GM21723 (cell line): ENCODE data around the gene PIGN.

Experiments used
- ATAC-seq: cut with Tn5 transposase; IDR thresholded peaks from one replicate; pipeline ENCODE4 v1.9.1; 2021; ENCODE audit warnings: mild to moderate bottlenecking, moderate library complexity; ENCODE audit not compliant: unreplicated experiment

The PIGN gene

DNA sequence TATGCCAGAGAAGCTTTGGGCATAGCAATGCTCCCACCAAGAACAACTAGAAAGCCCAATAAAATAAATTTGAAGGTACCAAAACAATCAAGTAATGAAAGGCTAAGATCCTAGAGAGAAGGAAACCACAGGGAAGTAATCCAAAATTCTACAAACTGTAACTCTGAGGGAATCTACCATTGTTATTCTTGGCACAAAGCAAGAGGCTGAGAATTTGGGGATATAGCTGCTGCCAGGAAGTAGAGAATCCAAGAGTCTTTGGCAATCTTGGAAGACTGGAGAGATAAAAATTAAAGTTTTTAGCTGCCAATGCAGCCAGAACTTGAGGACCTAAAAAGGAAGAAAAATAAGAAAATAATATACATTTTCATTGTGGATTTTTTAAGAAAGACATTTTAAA, 68.5 kb downstream of the PIGN start:
- ATAC-seq: no peak

DNA sequence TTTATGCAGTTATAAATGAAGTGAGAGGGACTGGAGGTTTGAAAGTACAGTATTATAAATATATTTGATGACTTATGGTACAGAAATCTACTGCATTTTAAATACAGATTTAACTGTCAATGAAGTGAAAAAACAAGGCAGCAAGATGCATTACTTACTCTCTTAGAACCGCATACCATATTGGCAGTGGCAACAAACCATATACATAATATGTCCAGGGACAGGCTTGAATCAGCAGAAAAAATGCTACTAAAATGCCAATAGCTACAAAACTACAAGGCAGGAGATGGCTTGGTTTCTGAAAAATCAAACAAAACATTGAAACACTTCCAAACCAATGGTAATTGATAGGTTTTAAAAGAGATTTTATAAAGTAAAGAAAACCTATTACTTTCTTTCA, 77.2 kb downstream of the PIGN start:
- no peak for ATAC-seq

DNA sequence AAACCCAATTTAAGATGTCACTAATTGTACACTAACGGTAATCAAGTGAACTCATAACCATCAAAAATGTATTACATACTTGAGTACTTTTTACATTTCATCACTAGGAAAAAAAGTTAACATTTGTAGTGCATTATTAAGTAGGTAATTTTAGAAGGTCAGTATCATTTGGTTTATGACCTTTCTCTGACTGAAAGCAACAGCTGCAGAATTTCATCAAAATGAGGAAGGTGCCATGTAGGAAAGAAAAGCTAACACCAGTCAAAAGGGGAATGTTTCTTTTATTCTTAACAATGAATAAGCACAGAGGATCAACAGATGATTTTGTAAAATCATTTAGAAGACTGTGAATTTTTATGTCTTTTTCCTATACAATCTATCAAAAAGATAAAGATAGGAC, 79.0 kb downstream of the PIGN start:
- no peak for ATAC-seq

DNA sequence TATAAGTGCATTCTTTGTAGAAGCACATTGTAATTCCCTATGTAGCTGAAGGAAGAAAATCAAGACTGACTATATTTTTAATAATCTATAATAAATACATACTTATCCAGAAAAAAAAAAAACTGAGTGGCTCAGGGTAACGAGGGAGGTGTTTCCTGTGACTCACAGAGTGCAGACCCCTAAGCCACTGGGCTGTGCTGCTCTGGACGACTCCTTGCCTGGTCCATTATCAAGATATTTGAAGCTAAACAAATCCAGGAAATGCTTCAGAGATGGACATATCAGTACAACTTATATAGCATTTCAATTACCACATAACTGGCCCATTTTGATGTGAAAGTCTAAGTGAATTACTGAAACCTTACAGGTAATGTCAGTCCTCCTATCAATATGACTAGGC, 80.6 kb downstream of the PIGN start:
- ATAC-seq: no peak

DNA sequence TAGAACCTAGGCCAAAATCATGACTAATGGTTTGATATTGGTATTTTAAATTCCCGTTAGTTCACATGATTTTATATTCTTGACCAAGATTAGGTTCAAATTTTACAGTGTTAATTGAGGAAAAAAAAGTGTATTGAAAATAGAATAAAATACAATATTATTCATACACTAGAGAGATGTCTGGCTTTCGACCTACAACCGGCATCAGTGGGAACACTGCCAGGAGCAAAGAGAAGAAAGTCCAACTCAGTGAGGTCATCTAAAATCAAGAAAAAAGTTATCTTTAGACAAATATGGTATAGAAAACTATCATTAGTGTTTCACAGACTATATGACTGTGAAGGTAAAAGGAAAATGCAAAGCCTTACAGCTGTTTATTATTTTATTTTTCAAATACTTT, 81.5 kb downstream of the PIGN start:
- ATAC-seq: no peak

DNA sequence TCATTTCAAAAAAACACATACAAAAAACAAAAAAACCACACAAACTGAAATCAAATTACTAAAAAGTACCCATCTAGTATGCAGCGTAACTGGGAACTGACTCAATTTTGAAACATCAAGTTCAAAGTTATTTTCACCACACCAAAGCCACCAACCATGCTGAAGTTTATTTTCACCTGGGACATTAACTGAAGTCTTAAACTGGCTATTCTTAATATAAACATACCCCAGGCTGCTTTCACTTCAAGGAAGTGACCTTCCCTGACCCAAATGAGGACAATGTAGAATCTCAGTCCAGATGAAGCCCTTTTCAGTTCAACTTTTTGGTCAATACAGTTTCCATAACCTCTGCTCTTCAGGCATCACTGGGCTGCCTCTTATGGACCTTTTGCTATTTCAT, 84.6 kb downstream of the PIGN start:
- ATAC-seq: peak; percentile 69

DNA sequence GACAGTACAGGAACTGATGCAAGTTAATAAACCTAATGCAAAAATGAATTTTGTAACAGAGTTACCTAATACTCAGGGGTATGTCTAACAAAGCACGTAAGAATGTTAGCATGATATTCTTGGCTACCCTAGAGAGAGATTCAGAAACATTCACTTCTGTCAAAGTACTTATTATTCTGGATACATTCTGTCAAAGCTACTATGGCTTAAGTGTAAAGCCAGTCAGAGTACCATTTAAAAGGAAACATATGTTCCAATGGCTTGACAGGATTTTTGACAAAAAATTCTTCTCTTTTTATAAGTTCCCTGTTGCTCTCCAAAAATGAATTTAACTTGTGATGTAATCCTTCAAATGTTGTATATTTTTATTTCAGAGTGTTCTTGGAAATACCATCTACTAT, 85.5 kb downstream of the PIGN start:
- no peak for ATAC-seq

DNA sequence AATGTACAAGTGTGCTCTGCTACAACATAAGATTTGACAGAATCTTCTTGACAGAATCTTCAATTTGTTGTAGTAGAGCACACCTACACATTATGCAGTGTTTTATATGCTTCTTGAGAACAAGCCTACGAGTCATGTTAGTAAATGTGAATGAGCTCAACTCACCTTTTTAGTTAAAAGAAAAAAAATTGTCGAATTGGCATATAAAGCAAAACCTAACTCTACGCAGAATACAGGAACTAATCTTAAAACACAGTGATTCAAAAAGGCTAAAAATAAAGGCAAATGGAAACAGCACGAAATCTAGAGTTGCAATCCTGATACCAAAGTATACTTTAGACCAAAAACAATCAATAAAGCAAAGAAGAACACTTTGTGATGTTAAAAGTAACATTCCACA, 87.9 kb downstream of the PIGN start:
- ATAC-seq: no peak

DNA sequence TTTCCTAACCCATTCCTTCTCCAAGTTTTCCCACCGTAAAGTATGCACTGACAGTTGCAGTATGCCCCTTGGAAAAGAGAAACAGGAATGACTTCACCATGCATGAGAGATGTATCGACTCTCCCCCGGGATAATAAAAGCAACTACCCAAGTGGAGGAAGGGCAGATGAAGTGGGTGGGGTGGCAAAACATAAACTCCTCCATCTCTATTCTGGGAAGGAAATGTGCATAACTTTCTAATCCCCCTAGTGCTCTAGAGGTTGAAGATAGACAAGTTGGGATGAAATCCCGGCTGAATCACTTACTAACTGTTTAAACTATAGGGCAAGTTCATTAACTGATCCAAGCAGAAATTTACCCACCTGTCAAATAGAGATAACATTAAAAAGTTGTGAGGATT, 89.2 kb downstream of the PIGN start:
- ATAC-seq: no peak

DNA sequence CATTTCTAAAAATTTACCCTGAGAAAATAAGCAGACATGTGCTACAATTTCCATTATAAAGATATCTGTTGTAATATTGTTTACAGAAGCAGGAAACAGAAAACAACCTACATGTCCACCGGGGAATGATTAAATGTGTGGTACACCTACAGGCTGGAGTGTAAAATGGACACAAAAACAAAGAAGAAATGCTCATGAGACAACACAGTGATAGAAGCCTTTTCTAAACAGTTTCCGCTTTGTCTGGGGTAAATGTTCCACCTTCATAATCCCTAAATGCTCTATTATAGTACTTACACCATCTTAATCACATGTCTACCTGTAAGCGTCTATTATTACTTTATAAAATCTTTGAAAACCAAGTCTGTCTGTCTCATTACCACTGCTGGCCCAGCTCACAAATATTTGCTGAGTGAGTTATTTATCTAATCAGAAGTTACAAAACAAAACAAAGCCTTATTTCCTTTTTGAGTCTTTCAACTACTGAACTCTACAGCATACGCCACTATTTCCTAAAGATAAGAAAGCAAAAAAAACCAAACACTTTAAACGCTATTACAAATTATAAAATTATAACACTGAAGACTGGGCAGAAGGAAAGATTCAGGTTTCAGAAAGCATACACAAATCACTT, 95.3 kb downstream of the PIGN start:
- ATAC-seq: no peak

DNA sequence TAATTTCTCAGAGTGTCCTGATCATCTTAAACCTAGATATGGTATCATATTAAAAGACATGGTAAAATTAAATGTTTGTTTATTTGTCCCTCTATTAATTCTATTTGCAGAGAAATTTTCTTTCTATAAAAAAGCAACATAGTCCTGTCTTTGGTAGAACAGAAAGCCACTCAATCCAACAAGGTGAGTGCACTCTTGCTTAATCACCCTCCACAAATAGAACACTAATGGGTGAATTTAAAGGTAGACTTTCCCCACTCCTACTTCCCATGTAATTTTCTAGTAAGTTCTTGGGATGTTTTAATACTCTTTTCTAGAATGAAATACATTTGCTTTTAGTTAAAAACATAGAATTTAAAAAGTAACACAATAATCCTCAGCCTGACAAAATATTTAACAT, 97.7 kb downstream of the PIGN start:
- ATAC-seq: no peak

DNA sequence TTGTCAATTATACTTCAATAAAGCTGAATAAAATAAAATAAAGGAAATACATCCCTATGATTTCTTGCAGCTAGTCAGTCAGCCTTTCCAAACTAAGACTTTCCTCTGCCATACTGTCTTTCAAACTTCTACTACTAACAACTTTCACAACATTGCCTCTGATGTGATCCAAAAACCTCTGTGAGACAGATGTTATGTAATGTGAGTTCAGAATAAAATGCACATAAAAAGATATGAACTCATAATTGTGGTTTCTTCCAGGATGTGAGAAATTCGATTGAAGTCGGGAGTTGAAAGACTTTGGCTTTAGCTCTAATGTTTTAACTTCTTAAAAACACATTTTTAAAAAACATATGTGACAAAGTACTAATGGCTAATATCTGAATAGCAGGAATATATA, 98.7 kb downstream of the PIGN start:
- no peak for ATAC-seq

DNA sequence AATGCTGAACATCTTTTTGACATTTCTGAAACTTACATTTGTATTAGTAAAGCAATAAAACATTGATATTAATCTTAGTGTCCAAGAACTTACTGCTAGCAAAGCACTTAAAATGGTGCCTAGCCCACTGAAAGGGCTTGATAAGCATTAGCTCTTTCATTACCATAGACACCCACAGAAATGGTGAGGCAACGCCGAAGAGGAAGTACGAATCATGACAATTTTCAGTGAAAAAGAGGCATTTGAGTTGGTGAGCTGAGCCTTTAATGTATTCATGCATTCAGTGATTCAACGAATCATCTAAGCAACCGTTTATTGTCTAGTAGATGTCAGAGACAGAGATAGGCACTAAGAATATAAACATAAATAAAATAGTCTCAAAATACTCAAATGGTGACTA, 101.1 kb downstream of the PIGN start:
- no peak for ATAC-seq

DNA sequence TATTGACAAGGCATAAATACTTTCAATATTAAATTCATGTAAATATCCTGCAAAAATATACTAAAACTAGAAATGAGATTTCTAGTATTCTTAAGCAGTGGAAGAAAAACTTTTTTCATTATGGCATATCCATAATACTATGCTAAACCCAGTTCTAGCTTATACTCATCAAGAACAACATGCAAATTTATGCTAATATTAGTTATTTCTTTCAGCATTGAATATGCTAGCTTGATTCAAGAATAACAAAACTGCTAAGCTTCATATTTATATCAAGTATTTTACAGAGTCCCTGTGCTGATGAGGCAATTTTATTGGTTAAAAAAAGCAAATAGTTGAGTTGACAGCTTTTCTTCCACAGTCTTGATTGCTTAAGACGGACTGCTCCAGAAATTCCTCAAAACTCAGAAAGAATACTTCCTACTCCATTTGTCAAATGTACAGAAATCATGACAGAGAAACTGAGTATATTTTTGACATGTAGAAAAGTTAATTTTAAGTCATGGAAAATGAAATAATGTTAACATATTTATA, 105.0 kb downstream of the PIGN start:
- ATAC-seq: no peak

DNA sequence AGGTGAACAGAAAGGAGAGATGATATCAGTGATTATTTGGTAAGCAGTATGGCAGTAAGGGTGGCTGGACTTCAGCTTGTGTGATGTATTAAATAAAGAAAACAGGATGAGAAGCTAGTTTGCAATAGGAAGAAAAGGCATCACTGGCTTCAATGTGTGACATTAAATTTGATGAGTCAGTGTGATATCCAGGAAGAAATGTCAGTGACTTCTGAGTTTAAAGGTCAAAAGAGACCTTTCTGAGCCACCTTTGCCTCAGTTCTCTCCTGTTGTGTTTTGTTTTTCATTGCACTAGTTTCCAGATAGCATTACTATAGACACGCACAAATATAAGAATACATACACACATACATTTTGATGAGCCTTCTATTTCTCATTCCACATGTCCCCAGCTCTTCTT, 105.6 kb downstream of the PIGN start:
- ATAC-seq: no peak

DNA sequence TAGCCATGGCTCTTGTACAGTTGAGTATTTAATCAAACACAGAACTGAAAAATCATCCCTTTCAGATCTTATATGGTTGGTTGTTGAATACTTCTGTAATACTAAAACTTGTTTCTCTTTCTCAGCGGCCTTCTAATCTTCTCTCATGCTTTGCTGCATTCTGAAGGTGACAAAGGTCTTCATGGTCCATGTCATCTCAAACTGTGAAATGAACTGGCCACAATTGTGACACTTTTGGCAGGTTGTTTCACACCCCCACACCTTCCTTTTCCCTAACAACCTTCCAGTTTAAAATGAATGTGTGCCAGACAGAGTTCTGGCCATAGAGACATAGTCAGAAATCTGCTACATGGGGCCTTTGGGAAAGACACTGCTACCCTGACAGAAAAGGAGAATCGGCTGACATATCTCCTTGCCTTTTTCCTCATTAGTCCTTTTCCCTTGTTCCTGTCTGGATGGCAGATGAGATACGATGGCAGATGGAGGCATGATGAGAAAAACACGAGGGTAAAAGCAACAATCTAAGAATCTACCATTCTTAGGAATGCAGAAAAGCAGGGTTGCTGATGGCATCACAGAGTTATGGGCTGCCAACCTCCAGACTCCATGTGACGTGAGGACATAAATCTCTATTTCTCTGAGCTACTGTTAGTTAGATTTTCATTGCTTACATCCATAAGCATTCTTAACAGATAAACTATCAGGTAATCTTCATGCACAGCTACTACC, 106.5 kb downstream of the PIGN start:
- ATAC-seq: no peak

DNA sequence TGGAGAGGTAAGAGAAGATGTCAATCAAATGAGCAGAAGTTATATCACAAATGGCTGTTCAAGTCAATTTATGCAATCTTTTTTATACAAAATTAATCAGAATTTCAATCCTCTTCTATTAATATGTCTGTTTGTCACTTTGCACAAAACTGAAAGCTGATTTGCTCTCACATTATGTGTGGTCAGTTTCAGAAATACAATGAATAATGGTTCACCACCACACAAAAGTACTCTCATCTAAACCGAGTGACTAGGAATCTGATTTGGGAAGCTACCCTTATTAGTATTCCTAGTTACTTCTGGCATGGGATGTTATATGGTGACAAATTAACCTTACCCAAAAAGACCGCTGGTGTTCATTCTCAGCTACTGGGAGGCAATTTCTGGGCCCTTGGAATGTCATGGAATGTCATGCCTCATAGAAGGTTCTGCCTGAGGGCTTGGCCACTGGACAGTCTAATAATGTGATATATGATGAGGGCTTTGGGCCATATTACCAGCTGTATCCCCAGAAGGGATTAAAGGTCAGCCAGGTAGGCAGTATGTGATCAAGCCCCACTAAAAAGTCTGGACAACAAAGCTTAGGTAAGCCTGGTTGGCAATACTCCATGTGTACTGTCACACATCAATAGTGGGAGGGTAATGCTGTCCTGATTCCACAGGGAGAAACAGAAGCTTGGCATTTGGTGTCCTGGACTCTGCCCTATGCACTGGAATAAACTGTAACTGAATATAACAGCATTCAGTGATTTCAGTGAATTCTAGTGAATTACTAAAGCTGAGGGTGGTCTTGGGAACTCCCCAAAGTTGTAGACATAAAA, 113.2 kb downstream of the PIGN start:
- ATAC-seq: no peak

DNA sequence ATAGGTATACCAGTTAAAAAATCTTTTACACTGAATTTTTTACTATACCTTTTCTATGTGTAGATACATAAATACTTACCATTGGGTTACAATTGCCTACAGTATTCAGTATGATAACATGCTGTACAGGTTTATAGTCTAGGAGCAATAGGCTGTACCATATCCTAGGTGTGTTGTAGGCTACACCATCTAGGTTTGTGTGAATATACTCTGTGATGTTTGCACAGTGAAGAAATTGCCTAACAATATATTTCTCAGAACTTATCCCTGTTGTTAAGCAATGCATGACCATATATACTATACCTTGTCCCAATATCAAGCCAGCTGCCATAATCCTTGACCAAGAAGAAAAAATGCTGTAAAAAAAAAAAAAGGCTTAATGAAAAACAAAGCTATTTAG, 114.5 kb downstream of the PIGN start:
- ATAC-seq: no peak

DNA sequence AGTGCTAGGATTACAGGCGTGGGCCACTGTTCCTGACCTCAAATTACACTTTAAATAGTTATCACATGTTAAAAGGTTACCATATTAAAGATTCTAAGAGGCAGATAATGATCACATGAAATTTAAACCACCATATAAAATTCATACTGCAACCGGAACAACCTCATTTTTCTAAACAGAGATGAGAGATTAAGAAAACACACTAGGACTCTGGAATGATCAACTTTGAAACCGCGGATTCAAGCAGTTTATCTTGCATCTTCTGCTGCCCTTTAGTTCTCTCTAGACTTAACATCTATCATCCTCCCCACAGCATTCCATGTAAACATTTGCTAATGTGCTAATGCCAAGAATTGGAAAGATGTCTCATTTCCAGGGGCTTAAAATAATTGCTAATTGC, 115.8 kb downstream of the PIGN start:
- no peak for ATAC-seq

DNA sequence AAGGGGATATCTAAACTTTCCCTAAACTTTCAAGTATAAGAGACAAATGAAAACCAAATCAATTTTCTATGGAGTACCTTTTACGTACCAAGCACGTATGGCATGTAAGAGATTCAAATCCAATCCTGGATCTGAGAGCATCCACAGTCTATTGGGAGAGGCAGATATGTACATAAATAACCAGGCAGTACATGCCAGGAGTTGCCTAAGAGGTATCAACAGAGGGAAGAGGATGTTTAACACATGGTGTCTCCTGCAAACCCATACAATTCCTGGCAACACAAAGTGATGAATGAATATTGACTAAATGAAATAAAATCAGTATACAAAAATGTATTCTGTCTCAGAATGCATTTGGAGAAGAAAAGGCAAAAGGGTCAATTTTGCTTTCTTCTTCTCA, 116.6 kb downstream of the PIGN start:
- no peak for ATAC-seq

DNA sequence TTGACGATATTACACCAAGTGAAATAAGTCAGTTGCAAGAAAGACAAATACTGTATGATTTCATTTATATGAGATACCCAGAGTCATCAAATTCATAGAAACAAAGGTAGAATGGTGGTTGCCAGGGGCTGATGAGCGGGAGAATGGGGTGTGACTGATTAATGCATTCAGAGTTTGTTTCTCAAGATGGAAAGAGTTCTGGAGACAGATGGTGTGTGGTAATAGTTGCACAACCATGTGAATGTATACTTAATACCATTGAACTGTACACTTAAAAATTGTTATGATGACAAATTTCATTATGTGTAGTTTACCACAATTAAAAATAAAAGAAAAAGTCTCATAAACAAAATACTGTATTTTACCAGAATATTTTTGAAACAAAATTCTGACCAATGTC, 117.3 kb downstream of the PIGN start:
- ATAC-seq: no peak
